HepG2 (cell line): Measurements from ENCODE around the gene CCM2L. TPM values are rescaled to one million over a fixed set of nuclear protein-coding genes. Genes with fewer than 3 reads are reported as not detected.

Experiments
- CHD4 ChIP-seq: fragments of 200-600 bp; sonication (generic); IDR thresholded peaks from 2 replicates; pipeline ENCODE4 v1.7.0; 2017; ENCODE audit warnings: mild to moderate bottlenecking, low read length, borderline replicate concordance
- FLYWCH1 ChIP-seq: sonication (generic); formaldehyde crosslinking; IDR thresholded peaks from 2 replicates; pipeline ENCODE4 v1.8.1; 2023; ENCODE audit warnings: mild to moderate bottlenecking, missing genetic modification reagents
- FOSL2 ChIP-seq: sonication (generic); formaldehyde crosslinking; IDR thresholded peaks from 2 replicates; pipeline ENCODE4 v1.4.0; 2020; ENCODE audit warnings: missing genetic modification reagents
- HES4 ChIP-seq: sonication (generic); formaldehyde crosslinking; IDR thresholded peaks from 2 replicates; pipeline ENCODE4 v1.9.0; 2021; ENCODE audit warnings: mild to moderate bottlenecking, missing genetic modification reagents, borderline replicate concordance
- KLF13 ChIP-seq: sonication (generic); formaldehyde crosslinking; IDR thresholded peaks from 2 replicates; pipeline ENCODE4 v1.4.0; 2020; ENCODE audit warnings: mild to moderate bottlenecking, missing genetic modification reagents
- MAF1 ChIP-seq: sonication (generic); formaldehyde crosslinking; IDR thresholded peaks from 2 replicates; pipeline ENCODE4 v1.5.0; 2020; ENCODE audit warnings: missing genetic modification reagents, borderline replicate concordance
- MBNL3 ChIP-seq: fragments of 250-450 bp; sonication (Bioruptor Pico); conservative IDR thresholded peaks from 2 replicates; pipeline ENCODE4 v1.8.0; 2022; ENCODE audit warnings: mild to moderate bottlenecking, inconsistent platforms
- SETDB1 ChIP-seq: sonication (generic); formaldehyde crosslinking; IDR thresholded peaks from 2 replicates; pipeline ENCODE4 v1.5.1; 2020; ENCODE audit warnings: missing genetic modification reagents, mild to moderate bottlenecking, borderline replicate concordance
- TRAFD1 ChIP-seq: sonication (generic); formaldehyde crosslinking; IDR thresholded peaks from 2 replicates; pipeline ENCODE4 v1.5.1; 2020; ENCODE audit warnings: missing genetic modification reagents, mild to moderate bottlenecking, borderline replicate concordance
- U2AF1 ChIP-seq: fragments of 200-400 bp; formaldehyde crosslinking; optimal IDR thresholded peaks from 2 replicates; pipeline ENCODE3; 2017; ENCODE audit warnings: mild to moderate bottlenecking, low read depth, low read length
- ZBTB46 ChIP-seq: sonication (generic); formaldehyde crosslinking; IDR thresholded peaks from 2 replicates; pipeline ENCODE4 v1.4.0; 2020; ENCODE audit warnings: mild to moderate bottlenecking, missing genetic modification reagents, borderline replicate concordance
- ZGPAT ChIP-seq: IDR thresholded peaks from 2 replicates; pipeline ENCODE4 v1.6.1; 2016; ENCODE audit warnings: mild to moderate bottlenecking
- ZNF296 ChIP-seq: sonication (generic); formaldehyde crosslinking; conservative IDR thresholded peaks from 2 replicates; pipeline ENCODE4 v1.5.0; 2020; ENCODE audit warnings: mild to moderate bottlenecking, missing genetic modification reagents
- ZNF446 ChIP-seq: sonication (generic); formaldehyde crosslinking; IDR thresholded peaks from 2 replicates; pipeline ENCODE4 v1.5.0; 2020; ENCODE audit warnings: mild to moderate bottlenecking, missing genetic modification reagents
- ZNF770 ChIP-seq: sonication (generic); formaldehyde crosslinking; IDR thresholded peaks from 2 replicates; pipeline ENCODE4 v1.5.0; 2020; ENCODE audit warnings: mild to moderate bottlenecking, missing genetic modification reagents
- ZNF790 ChIP-seq: sonication (generic); formaldehyde crosslinking; IDR thresholded peaks from 2 replicates; pipeline ENCODE4 v1.8.0; 2022; ENCODE audit warnings: missing genetic modification reagents, mild to moderate bottlenecking, borderline replicate concordance
- ZNF879 ChIP-seq: sonication (generic); formaldehyde crosslinking; IDR thresholded peaks from 2 replicates; pipeline ENCODE4 v1.8.1; 2023; ENCODE audit warnings: missing genetic modification reagents
- ZNF883 ChIP-seq: sonication (generic); formaldehyde crosslinking; IDR thresholded peaks from 2 replicates; pipeline ENCODE4 v1.5.1; 2020; ENCODE audit warnings: mild to moderate bottlenecking, missing genetic modification reagents; ENCODE audit errors: not compliant biosample characterization
- ZXDC ChIP-seq: sonication (generic); formaldehyde crosslinking; IDR thresholded peaks from 2 replicates; pipeline ENCODE4 v1.5.0; 2020; ENCODE audit warnings: mild to moderate bottlenecking, missing genetic modification reagents
- polyA plus RNA-seq, 8 experiments: library from polyadenylated mRNA; depleted of rRNA in 3 of 8; stranded (reverse) in 7 of 8; unstranded in 1 of 8; fragments of >200 nt; fragmentation: Illumina TruSeq in 4 of 8; extraction: Trizol in 4 of 8; gene quantifications; 2 replicates each; pipeline versions ENCODE4 v1.2.1 to v1.2.3, GENCODE V29; 2011 to 2016; ENCODE audit warnings: low read depth in 4 of 8, missing spikeins in 1 of 8, mixed read lengths in 1 of 8; ENCODE audit not compliant: insufficient read depth in 1 of 8
- total RNA-seq, 5 experiments: library from RNA; depleted of rRNA; stranded (reverse); fragments of >200 nt; fragmentation: Illumina TruSeq; extraction: Trizol; gene quantifications; 2 replicates each; pipeline ENCODE4 v1.2.3, GENCODE V29; 2016; ENCODE audit warnings: low read depth in 1 of 5

CCM2L gene
- total and polyA plus RNA-seq, 2 of the 13 experiments (the other 11 are each of a cell fraction or from before 2014, with no cell fraction given): 0.15 TPM; not detected in 1

GRCh38 chr20:32079655-32080109 lies 69.4 kb downstream of the CCM2L start (continued):
- TF ChIP-seq ZNF770 (no peak), KLF13 (CRISPR knock-in tag) (no peak), TRAFD1 (CRISPR knock-in tag) (no peak), HES4 (CRISPR knock-in tag) (0 out of 2 replicates have a peak, but pooled peaks have one; percentile 48), ZNF883 (no peak), U2AF1 (no peak), ZXDC (CRISPR knock-in tag) (no peak), ZBTB46 (CRISPR knock-in tag) (no peak), ZNF879 (CRISPR knock-in tag) (no peak), CHD4 (no peak), ZNF296 (CRISPR knock-in tag) (no peak), ZGPAT (no peak), MBNL3 (CRISPR knock-in tag) (no peak), FLYWCH1 (CRISPR knock-in tag) (no peak), MAF1 (no peak), FOSL2 (no peak), ZNF446 (CRISPR knock-in tag) (peak; percentile 68; the same call in 1 of the 2 replicates), ZNF790 (CRISPR knock-in tag) (no peak), SETDB1 (CRISPR knock-in tag) (no peak)
